ENCODE results near the gene PCBP2.

- TF ChIP-seq POLR2A (IDR thresholded peaks at IDR 0.05) (no peak), CTCF (IDR thresholded peaks at IDR 0.05) (no peak)
Measured at GRCh38 chr12:53402871-53403270, 49.0 kb upstream of the PCBP2 start.

Measured in adrenal gland (tissue), 5 donors.